Natural killer cell (primary cell): Measurements from ENCODE around the gene CASKIN2. TPM values are rescaled to one million over a fixed set of nuclear protein-coding genes. Genes with fewer than 3 reads are reported as not detected.

ENCODE experiments used
- ATAC-seq, 3 donors: fragments of 150-1000 bp in 2 of 3; fragments of 200-7000 bp in 1 of 3; cut with Tn5 transposase; 1 replicate in 1 of 3; 2 replicates in 2 of 3; pipeline ENCODE4 v1.10.0; 2021; ENCODE audit warnings: mild to moderate bottlenecking in 2 of 3, moderate library complexity in 2 of 3
- DNase-seq, 2 donors: peaks; one replicate each; pipeline versions ENCODE4 v3.0.0 to v3.0.0-alpha.2; 2013 to 2021; ENCODE audit warnings: mixed read lengths in 1 of 2
- H3K27ac ChIP-seq: one replicate; pipeline ENCODE4 v1.5.1; 2013; ENCODE audit warnings: mild to moderate bottlenecking, low read length
- H3K27me3 ChIP-seq: one replicate; pipeline ENCODE4 v1.6.1; 2013; ENCODE audit warnings: low read length; ENCODE audit not compliant: control insufficient read depth, insufficient read depth
- H3K36me3 ChIP-seq: one replicate; pipeline ENCODE4 v1.6.1; 2013; ENCODE audit warnings: low read length; ENCODE audit not compliant: control insufficient read depth, insufficient read depth
- H3K4me1 ChIP-seq: one replicate; pipeline ENCODE4 v1.6.1; 2013; ENCODE audit warnings: low read length; ENCODE audit not compliant: control insufficient read depth, insufficient read depth
- H3K4me3 ChIP-seq: one replicate; pipeline ENCODE4 v1.5.1; 2013; ENCODE audit warnings: low read length
- H3K9me3 ChIP-seq: one replicate; pipeline ENCODE4 v1.6.1; 2013; ENCODE audit warnings: low read length; ENCODE audit not compliant: control insufficient read depth, insufficient read depth
- H3K27ac Mint-ChIP-seq, 2 donors: one replicate each; pipeline ENCODE4 v1.8.0; 2022; ENCODE audit warnings: mild to moderate bottlenecking in 2 of 2, mixed read lengths in 2 of 2, moderate library complexity in 1 of 2
- H3K27me3 Mint-ChIP-seq, 2 donors: one replicate each; pipeline ENCODE4 v1.8.0; 2022; ENCODE audit warnings: low read depth in 2 of 2, mixed read lengths in 2 of 2
- H3K36me3 Mint-ChIP-seq: one replicate; pipeline ENCODE4 v1.8.0; 2022; ENCODE audit warnings: mixed read lengths
- H3K4me1 Mint-ChIP-seq, 2 donors: one replicate each; pipeline ENCODE4 v1.8.0; 2022; ENCODE audit warnings: mixed read lengths in 2 of 2
- H3K4me3 Mint-ChIP-seq: one replicate; pipeline ENCODE4 v1.8.0; 2022; ENCODE audit warnings: mild to moderate bottlenecking, moderate library complexity, mixed read lengths
- H3K9me3 Mint-ChIP-seq, 2 donors: one replicate each; pipeline ENCODE4 v1.8.0; 2022; ENCODE audit warnings: mixed read lengths in 2 of 2
- CTCF ChIP-seq: fragments of 200-600 bp; IDR thresholded peaks from one replicate; pipeline ENCODE4 v1.8.0; 2022; ENCODE audit warnings: antibody characterized with exemption
- whole genome bisulfite sequencing: methylation state at CpG from one replicate; pipeline ENCODE4 v1.1.7; 2013; ENCODE audit warnings: missing lambda C conversion rate; ENCODE audit not compliant: insufficient coverage; 5-methylcytosine and 5-hydroxymethylcytosine counted together
- intact Hi-C: fragments of 100-400 bp; cut with micrococcal nuclease; formaldehyde crosslinking; loops from one replicate; pipeline ENCODE4 v1.14.2; 2022
- total RNA-seq, 4 donors: library from RNA; stranded (reverse); fragments of 120-200 nt in 1 of 4; gene quantifications; one replicate each; pipeline versions ENCODE4 v1.2.3 to v1.2.4, GENCODE V29; 2013 to 2022

The CASKIN2 gene
- total RNA-seq, 3 donors from 2014 or later (not counting 1 experiment from before 2014, with no cell fraction given) = 0.49 to 1.8 (median 1.7) TPM

GRCh38 chr17:75488693-75489510, 26.4 kb downstream of the CASKIN2 start:
- Mint-ChIP-seq H3K27ac (peak overlapping the region; percentile 92 to 95), H3K4me3 (peak overlapping the region; percentile 37), H3K36me3 (no peaks in the 10 kb centered on the region), H3K27me3 (no peaks in the 10 kb centered on the region), H3K9me3 (no peaks in the 10 kb centered on the region), H3K4me1 (peaks cover 13 to 20% of the 10 kb centered on the region in 2 donors)
- intact Hi-C loops = no loop called here
- DNase-seq (no peak), ATAC-seq (no peak)
- no peaks in the 10 kb centered on the region for H3K27me3 ChIP-seq
- no peak overlapping the region for H3K4me3 ChIP-seq
- H3K36me3 ChIP-seq = peaks cover 32% of the 10 kb centered on the region
- no peaks in the 10 kb centered on the region for H3K9me3 ChIP-seq
- peaks cover 26% of the 10 kb centered on the region for H3K4me1 ChIP-seq
- TF ChIP-seq CTCF = no peak
- H3K27ac ChIP-seq = no peak overlapping the region
- WGBS = 97% methylated on average over 24 of the region's 24 CpGs

DNA sequence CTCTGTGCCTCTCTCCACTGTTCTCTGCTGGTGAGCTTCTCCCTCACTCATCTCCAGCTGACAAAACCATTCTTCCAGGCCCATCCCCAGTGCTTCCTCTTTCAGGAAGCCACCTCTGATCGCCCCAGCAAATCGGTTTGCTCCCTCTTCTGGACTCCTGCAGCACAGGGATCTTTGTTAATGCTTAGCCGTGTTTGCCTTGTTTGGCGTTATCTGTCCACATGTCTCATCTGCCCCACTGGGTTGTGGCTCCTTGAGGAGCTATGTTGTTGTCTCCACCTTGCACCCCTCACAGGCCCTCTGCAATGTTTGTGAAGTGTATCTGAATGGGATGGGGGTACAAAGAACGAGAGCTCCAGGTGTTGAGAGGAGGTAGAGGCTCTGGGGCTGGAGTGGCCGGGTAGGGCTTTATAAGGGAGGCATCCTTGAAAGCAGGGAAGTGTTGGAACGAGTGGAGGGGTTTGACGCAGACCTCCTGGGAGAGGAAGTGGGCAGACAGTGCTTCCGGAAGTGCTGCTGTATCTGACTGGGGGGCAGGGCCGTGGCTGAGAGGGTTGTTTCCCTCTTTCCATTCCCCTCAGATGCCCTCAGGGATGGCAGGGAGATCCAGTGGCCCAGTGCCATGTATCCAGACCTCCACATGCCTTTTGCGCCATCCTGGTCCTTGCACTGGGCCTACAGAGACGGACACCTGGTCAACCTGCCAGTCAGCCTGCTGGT, 27.8 kb downstream of the CASKIN2 start:
- H3K27me3 Mint-ChIP-seq = no peaks in the 10 kb centered on the region
- H3K9me3 ChIP-seq = no peaks in the 10 kb centered on the region
- H3K27ac ChIP-seq = peak overlapping the region; percentile 80
- peak overlapping the region; percentile 90 for H3K4me3 Mint-ChIP-seq
- H3K36me3 ChIP-seq = peaks cover 18% of the 10 kb centered on the region
- DNase-seq (peak; percentile 46 to 76), ATAC-seq (peak; percentile 79 to 97 (median 90))
- WGBS = 19% methylated on average over 12 of the region's 12 CpGs
- no peak for TF ChIP-seq CTCF
- H3K27ac Mint-ChIP-seq = peak overlapping the region; percentile 92 to 95
- no peaks in the 10 kb centered on the region for H3K9me3 Mint-ChIP-seq
- no peak overlapping the region for H3K4me3 ChIP-seq
- H3K4me1 ChIP-seq = peaks cover 26% of the 10 kb centered on the region
- no peaks in the 10 kb centered on the region for H3K27me3 ChIP-seq
- intact Hi-C loops = no loop called here
- no peaks in the 10 kb centered on the region for H3K36me3 Mint-ChIP-seq
- H3K4me1 Mint-ChIP-seq = peaks cover 13 to 20% of the 10 kb centered on the region in 2 donors

GRCh38 chr17:75486951-75487350, 28.4 kb downstream of the CASKIN2 start:
- H3K9me3 Mint-ChIP-seq = no peaks in the 10 kb centered on the region
- intact Hi-C loops = no loop called here
- H3K4me3 Mint-ChIP-seq = peak overlapping the region; percentile 90
- WGBS = 91% methylated on average over 5 of the region's 5 CpGs
- peaks cover 13% of the 10 kb centered on the region for H3K36me3 ChIP-seq
- peaks cover 26% of the 10 kb centered on the region for H3K4me1 ChIP-seq
- H3K27me3 Mint-ChIP-seq = no peaks in the 10 kb centered on the region
- DNase-seq (no peak), ATAC-seq (no peak)
- no peaks in the 10 kb centered on the region for H3K9me3 ChIP-seq
- no peak overlapping the region for H3K4me3 ChIP-seq
- peak overlapping the region; percentile 92 to 95 for H3K27ac Mint-ChIP-seq
- H3K27ac ChIP-seq = peak overlapping the region; percentile 80
- peaks cover 13 to 20% of the 10 kb centered on the region in 2 donors for H3K4me1 Mint-ChIP-seq
- H3K36me3 Mint-ChIP-seq = no peaks in the 10 kb centered on the region
- no peaks in the 10 kb centered on the region for H3K27me3 ChIP-seq
- no peak for TF ChIP-seq CTCF
